T-helper 2 cell treated with Interferon-gamma antibody and Interleukin-4, amounts not matched to agents 100 ng/mL and 5 ng/mL, for 36 hours (primary cell): ENCODE data around the gene SRXN1. TPM values are rescaled to one million over a fixed set of nuclear protein-coding genes. Genes with fewer than 3 reads are reported as not detected.

Experiments used
- intact Hi-C: fragments of 100-400 bp; cut with micrococcal nuclease; formaldehyde crosslinking; loops from one replicate; pipeline ENCODE4 v1.15.1; 2023
- total RNA-seq: library from RNA; stranded (reverse); gene quantifications from 2 replicates; pipeline ENCODE4 v1.2.3, GENCODE V29; 2022

Gene SRXN1
- total RNA-seq, 1 donor from 2014 or later = 14.1 TPM

DNA sequence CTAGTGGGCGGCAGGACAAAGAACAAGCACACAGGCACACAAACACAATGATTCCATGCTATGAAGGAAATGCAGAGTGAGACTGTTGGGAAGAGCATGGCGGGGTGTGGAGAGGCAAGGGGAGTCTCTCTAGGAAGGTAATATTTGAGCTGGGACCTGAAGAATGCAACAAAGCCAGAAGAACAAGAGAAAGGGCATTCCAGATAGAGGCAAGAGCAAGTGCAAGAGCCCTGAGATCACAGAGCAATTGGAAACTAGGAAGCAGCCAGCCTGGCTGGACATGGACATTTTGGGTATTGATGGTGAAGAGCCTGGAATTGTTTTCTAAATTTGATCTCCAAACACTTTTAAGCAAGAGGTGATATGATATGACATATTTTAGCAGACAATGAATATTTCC is 15.4 kb downstream of the SRXN1 start:
- intact Hi-C loops = no loop called here

DNA sequence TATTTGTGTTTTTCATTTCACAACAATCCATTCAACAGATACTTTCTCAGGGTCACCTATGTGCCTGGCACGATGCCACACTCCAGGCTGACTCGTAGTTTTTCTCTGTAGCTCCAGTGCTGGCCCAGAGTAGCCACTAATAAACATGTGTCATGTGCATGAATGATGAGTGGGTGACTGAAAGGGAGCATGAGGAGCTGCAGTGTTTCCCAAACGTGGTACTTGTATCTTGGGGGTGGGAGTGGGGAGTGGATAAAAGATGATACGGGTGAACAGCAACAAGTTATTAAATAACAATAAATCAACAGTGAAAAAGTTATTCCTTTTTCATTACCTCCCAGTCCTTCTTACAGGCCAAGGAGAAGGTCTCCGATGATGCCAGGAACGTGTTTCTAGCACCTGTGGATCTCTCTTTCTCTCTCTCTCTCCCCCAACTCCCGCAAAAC is 17.1 kb downstream of the SRXN1 start:
- intact Hi-C loops = no loop called here

DNA sequence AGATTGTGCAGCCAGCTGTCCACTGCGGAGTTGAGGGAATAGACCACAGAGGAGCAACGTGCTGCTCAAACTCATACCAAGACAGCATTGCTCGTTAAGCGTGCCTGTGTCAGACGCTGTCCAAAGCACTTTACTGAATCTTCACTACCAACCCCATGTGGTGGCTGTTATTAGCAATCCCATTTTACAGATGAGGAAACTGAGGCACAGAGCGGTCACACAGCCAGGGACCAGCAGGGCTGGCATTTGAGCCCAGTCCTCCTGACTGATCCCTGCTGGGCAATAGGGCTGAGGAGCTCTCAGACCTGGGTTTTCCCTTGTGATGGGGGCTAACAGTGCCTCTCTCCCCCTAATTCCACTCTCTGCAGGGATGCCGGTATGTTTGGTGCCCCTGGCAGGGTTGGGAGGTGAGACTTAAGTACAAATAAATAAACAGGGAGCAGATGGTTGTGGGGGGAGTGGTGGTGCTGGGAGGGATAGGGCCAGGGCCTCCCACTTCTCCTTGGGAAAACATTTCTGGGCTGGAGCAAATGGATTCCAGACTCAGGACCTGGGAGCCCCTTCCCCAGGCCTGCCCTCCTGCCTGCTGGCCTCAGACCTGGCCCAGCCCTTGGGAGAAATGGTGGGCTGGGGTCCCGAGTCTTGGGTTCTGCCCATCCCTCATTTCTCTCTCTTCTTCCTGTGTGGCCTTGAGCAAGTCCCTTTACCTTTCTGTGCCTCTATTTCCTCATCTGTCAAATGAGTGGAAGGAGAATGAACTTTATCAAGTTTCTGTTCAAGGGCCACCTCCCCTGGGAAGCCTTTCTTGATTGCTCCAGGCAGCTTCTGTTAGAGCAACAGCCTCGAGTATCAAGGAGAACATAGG is 17.7 kb downstream of the SRXN1 start:
- intact Hi-C loops = no loop called here

DNA sequence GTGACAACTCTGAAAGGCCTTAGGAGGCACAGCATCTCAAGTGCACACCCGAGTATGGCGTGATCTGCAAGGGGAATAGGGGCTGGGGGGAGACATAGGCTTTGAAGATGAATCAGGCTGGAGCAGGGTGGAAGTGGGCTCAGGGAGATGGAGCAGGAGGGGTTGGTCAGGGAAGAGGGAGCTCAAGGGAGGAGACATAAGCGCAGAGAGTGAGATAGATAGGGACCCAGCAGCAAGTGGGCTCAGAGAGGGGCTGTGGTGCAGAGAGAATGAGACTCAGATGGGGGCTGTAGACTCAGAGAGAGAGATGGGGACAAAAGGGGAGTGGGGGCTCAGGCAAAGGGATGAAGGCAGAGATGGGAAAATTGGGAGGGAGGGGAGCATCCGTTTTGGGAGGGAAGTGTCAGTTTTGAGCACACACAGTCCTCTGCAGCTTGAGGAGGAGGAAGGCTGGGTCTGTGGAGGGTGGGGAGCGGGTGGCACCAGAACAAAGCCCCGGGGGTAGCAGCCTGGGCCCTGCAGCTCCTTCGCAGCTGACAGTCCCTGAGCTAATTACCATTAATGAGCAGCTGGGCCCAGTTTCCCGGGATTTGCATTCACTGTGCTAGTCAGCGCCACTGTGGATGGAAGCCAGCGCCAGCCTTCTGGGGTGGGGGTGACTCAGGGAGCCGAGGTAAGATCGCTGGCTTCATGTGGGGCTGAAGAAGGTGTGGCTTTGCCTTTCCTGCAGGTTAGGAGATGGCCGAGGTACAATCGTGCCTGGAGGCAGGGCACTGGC is 18.7 kb downstream of the SRXN1 start:
- intact Hi-C loops = no loop called here

DNA sequence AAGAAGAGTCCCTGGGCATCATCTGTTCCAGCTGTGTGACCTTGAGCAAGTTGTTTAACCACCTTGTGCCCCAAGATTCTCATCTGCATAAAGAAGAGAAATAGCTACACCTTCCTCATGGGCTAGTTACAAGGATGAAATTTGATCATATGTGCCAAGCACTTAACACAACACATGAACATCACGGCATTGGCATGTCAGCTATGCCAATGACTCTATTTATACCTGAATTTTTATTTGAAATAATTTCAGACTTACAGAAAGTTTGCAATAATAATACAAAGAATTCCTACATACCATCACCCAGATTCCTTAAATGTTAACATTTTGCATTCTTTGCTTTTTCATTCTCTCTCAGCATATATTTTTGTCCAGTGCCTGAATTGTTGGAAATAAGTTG is 21.9 kb downstream of the SRXN1 start:
- intact Hi-C loops = no loop called here

DNA sequence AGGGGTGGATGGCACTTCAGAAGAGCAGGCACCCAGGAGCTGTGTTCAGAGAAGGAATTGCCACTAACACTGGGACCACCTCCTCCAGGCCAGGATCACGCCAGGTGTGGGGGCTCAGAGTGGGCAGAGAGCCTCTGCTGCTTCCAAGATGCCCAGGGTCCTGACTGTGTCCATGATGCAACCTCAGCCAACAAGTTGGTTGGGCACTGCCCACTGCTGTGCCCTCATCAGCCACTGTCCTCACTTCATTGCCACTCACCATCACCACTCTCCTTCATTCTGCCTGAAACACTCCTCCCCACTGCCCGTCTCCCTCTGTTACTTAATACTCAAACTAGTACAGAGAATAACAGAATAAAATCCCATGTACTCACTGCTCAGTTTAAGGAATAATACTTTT is 26.4 kb downstream of the SRXN1 start:
- intact Hi-C loops = no loop called here

DNA sequence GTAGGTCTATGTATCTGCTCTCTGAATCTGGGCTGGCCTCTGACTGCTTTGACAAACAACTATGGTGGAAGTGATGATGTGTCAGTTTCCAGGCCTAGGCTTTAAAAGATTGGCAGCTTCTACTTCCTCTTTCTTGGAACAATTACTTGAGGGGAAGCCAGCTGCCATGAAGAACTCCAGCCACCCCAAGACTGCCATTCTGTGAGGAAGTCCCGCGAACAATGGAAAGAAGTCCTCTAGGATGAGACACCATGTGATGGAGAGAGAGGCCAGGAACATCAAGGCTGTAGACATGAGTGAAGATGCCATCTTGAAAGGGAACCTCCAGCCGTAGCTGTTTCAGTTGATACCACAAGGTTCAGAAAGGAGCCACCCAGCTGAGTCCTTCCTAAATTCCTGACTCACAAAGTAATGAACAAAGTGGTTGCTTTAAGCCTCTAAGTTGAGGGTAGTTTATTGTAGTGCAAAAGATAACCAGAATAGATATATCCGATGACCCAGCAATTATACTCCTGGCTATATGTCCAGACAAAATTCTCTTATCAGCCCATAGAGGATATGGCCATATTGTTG is 27.6 kb downstream of the SRXN1 start:
- intact Hi-C loops = no loop called here

DNA sequence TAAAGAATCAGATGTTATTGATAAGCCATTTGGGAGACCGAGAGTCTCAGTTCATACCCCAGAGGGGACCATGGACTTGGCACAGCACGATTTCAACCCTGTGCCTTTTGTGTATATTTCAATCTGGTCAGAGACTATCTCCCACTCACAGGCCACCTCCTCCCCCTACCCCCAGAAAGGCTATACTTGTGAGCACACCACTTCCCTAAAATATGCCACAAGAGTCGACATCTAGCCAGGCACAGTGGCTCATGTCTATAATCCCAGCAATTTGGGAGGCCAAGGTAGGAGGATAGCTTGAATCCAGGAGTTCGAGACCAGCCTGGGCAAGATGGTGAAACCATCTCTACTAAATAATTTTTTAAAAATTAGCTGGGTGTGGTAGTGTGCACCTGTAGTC is 29.3 kb downstream of the SRXN1 start:
- intact Hi-C loops = no loop called here

DNA sequence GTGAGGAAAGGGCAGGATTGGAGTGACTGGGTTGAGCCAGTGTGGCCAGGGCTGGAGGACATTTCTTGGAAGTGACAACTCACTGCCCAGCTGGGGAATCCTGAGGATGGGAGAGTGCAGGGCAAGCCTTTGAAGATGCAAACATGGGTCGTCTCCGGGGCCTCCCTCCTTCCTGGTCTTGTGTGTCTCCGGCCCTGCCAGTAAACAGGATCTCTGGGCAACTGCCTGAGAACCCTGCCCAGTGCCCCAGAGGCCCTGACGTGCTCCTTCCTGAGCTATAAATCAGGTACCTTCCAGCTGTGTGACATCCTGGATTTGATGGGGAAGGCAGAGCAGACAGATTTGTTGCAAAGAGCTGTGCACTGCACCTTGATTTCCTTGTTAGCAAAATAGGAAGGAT is 30.0 kb downstream of the SRXN1 start:
- intact Hi-C loops = no loop called here

DNA sequence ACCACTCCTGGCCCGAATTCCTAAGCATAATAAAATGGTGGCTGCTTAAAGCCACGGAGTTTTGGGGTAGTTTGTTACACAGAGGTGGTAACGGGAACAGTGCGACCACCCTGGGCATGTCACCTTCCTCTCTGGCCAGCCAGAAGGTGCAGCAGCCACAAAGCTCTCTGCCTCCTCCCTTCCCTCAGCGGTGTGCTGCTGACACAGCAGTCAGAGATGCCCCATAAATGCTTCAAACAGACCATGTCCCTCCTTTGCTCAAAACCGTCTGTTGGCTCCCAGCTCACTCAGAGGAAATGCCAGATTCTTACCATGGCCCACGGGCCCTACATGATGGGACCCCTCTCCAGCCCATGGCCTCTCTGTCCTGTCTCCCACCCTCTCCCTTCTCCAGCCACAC is 30.8 kb downstream of the SRXN1 start:
- intact Hi-C loops = no loop called here

DNA sequence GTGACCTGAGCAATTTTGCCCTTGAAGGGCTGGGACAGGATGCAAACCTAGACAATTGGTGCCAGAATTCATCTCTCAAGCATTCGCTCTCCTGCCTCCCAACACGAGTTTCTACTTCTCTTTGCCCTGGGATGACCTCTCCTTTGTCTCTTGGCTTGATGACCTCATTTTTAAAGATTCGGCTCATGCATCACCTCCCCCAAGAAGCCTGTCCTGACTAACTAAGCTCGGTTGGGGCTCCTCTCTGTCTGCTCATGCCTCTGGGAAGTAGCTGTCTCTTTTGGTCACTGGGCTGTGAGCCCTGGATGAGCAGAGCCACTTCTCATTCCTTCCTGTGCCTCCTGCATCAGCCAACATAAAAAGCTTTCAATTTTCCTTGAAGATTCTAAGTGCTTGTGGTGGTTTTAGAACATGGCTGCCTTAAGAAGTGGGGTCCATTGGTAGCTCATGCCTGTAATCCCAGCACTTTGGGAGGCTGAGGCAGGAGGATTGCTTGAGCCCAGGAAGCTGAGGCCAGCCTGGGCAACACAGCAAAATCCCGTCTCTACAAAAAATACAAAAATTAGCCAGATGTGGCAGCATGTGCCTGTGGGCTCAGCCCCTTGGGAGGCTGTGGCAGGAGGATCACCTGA is 31.8 kb downstream of the SRXN1 start:
- intact Hi-C loops = no loop called here

DNA sequence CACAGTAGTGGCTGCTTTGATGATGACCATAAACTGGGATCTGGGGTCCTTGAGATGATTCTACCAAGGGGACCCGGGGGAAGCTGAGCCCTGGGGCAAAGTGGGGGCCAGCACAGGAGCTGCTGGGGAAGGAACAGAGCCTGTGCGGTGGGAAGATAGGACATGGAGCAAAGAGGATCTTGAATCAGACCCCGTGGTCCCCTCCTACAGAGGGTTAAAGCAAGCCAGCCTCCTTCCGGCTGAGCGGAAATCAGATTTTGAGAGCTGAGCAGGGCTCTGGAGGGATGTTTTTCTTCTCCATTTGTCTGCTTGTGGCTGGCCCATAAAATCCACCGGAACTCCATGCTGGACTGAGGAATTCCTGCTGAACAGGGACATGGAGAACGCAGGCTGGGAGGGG is 32.8 kb downstream of the SRXN1 start:
- intact Hi-C loops = no loop called here

DNA sequence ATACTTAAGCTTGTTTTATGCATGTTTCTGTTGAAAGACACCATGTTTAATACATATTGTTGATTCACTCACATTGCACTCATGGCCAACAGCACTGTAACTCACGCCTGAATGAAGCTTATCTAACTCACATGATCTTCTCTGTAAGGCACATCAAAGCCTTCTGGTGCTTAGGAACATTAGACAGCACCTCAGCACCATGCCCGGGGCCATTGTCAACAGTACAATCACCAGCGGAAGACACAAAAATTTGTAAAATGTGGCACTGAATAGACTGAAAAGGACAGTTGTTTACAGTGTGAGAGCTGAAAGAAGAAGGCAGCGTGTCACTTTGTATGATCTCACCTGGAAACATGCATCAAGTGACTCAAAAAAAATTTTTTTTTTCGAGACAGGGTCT is 34.0 kb downstream of the SRXN1 start:
- intact Hi-C loops = no loop called here

DNA sequence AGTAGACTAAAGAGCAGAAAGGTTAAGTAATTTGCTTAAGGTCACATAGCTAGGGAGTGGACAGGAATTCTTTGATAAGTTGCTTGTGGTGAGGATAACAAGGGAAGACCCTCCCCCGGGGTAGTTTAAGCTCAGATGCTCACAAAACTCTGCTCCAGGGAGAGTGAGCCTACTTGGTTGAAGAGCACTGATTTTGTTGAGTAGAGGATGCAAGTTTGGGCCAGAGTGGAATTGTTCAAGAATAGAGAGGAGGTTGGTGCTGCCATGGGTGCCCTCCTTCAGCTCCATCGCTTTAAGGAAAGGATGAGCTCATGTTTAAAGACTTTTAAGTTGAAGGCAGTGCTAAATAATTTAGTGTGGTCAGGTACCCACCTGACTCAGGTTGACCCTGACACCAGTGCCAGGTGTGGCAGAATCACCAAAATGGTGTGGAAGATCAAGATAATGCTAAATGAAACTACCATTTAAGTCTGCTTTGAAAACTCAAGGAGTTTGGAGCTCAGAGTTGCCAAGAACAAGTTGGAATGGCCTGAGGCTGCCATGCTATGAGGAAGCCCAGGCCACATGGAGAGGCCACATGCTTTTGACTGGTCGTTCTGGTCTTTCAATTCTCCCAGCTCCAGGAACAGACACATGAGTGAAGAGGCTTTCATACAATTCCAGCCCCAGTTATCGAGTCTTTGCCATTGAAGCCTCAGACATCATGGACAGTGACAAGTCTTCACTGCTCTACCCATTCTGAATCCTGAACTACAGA is 34.9 kb downstream of the SRXN1 start:
- intact Hi-C loops = no loop called here

DNA sequence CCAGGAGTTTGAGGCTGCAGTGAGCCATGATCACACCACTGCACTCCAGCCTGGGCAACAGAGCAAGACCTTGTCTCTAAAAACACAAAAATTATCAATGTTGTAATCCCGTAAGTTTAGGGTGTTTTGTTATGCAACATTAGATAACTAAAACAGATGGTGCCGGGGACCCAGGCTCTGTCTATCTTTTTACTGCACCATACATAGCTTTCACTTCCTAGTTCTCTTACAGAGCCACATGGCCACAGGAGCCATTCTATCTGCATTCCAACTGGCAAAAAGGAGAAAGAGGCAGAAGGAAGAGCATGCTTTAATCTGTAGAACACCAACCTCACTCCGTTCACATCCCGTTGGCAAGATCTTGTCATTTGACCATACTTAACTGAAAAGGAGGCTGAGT is 37.5 kb downstream of the SRXN1 start:
- intact Hi-C loops = no loop called here

DNA sequence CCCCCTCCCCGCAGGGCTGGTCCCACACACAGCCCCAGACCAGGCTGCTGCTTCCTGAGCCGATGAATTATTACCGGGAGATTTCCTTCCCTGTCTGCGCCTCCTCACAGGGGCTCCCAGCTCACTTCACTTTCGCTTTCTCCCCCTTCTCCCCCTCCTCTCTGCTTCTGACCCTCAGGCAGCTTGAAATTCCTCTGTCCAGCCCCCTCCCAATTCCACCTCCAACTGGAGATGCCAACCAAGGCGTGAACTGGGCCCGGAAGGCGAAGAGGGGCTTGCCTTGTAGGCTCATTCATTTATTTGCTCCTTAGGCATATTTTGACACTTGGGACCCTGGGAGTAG is 41.2 kb downstream of the SRXN1 start:
- intact Hi-C loops = no loop called here

DNA sequence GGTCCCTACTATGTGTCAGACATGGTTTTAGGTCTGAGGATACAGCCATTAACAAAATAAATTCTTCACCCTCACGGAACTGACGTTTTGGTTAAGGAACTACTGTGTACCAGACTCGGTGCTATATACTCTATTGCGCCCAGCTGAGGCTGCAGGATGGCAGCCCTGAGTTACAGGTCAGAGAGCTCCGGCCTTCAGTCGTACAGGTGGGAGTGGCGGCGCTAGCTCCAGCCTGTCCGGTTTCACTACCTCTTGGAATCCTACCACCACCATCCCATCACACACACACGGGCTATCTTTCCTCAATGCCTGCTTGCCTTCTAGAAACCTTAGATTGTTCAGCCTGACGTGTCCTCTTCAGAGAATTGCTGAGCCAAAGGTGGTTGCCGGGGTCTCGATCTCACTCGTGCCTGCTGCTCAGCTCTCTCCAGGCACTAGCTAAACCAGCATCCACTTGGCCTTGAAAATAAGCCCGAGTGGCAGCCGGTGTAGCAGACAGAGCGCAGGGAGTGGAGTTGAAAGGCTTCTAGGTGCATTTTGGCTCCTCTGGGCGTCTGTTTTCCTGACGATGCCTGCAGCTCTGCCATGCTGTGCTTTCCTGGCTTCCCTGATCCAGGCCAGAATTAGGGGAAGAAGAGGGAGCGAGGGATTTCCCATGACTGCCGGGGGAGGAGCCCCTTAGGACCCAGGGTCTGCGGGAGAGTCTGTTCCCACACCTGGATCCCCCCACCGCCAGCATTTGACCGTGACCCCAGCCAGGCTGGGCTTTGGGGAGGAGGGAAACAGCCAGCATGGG is 41.8 kb downstream of the SRXN1 start:
- intact Hi-C loops = no loop called here

DNA sequence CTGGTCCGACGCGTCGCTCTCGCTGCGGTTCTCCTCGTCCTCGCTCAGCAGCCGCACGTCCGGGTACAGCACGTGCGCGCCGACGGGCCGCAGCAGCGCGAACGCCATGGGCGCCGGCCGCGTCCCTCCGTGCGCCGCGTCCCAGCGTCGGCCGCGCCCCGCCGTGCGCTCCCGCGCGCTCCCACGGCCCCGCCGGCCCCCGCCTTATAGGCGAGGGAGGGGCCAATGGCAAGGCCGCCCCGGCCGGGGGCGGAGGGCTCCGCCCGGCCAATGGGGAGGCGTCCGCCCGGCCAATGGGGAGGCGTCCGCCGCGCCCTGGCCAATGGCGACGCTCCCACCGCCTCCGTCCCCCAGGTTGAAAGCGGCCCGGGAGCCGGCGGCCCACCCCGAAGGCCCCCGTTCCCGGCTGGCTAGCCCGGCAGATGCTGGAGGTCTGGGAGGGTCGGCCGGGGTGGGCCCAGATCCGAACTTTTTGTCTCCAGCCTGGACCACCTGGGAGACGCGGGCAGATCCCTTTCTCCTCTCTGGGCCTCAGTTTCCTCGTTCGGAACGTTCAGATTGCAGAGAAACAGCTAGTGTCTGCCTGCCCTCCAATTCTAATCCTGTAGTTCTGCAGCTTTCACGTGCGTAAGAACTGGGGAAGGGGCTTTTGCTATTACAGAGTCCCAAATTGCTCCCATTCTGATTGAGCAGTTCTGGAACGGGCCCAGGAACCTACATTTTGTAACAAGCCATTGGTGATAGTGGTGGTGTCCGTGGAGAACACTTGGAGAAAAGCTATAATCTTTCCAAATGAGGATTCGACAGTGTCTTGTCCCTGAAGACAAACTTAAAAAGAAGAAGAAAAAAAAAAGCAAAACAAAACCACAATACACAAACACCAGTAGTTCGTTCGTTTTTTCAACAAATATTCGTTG is 42.6 kb downstream of the SRXN1 start, which contains the start of gene TCF15:
Gene TCF15 (minus strand): TSS at position 180 of the 917 bp plus-strand sequence. CDS start 72 bp downstream, at position 108.
- intact Hi-C loops = no loop called here

DNA sequence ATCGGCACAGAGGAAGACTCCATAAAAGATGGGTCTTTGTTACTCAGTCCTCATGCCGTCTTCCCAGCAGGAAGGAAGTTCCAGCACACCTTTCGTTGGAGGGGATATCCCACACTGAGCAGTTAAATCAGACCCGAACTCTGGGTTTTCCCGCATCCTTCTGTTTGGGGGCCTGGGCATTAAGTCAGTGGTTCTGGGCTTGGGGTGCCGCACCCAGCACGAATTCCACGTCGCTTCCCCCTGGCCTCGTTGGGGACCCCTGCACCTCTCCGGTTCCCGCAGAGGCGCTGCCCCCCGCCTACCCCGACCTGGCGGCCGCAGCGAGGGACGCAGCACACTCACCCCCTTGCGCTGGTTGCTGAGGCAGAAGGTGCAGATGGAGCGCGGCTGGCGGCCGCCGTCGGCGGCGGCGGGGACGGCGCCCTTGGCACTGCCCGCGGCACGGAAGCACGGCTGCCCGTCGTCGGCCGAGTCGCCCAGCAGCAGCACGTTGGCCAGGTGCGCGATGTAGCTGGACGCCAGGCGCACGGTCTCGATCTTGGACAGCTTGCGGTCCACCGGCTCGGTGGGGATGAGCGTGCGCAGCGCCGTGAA is 43.5 kb downstream of the SRXN1 start:
- intact Hi-C loops = no loop called here
